Measurements from ENCODE around the gene CEP55. TPM values are rescaled to one million over a fixed set of nuclear protein-coding genes. Genes with fewer than 3 reads are reported as not detected.

Gene CEP55
- total and polyA plus RNA-seq, 9 of the 15 experiments (the other 6 are each of a cell fraction or from before 2014, with no cell fraction given): 4.4 to 32.5 (median 18.1) TPM

DNA sequence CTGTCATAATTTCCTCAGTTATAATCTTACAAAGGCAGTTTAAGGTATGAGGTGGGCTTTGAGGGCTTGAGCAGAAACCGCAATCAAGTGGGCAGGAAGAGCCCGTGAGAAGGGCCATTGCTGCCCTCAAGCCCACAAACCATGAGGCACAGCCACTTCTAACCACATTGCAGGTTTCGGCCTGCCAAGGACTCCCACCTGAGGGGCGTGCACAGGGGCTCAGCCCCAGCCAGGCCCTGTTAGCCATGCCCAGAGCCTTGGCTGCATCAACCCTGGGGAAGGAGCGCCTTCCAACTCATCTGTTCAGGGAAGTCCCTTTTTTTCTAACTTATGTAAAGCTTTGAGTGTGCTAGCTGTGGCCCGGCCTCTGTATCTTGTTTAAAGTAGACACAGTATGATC lies 64.1 kb downstream of the CEP55 start:
- no peak for DNase-seq (ENCODE audit: extremely low read depth in 1 of 4, low spot score in 3 of 4)
- TF ChIP-seq HCFC1 (IDR thresholded peaks at IDR 0.05; ENCODE audit: low read depth, low read length) (no peak), SRSF3 (IDR thresholded peaks at IDR 0.05; ENCODE audit: insufficient read depth, low read length) (no peak), FUS (optimal IDR thresholded peaks at IDR 0.05; ENCODE audit: low read depth, low read length) (no peak), NFE2 (IDR thresholded peaks at IDR 0.05; ENCODE audit: low read depth) (no peak), IRF1 (CRISPR knock-in tag; IDR thresholded peaks at IDR 0.05; ENCODE audit: borderline replicate concordance) (no peak), NFE2L1 (tag; IDR thresholded peaks at IDR 0.05; ENCODE audit: borderline replicate concordance, low read depth) (no peak), ZMIZ1 (IDR thresholded peaks at IDR 0.05; ENCODE audit: low read depth in 2 of 2, low read length in 2 of 2) (no peak), RBM34 (IDR thresholded peaks at IDR 0.05; ENCODE audit: borderline replicate concordance, insufficient read depth, low read length) (no peak), CCNT2 (IDR thresholded peaks at IDR 0.05; ENCODE audit: borderline replicate concordance, extremely low read depth, insufficient read length, low read depth, low read length) (no peak)
- Histone ChIP-seq H3K4me2 (ENCODE audit: insufficient read depth, low read length) (no peak overlapping the region), H3K4me3 (no peak overlapping the region), H3K9ac (ENCODE audit: insufficient read depth in 1 of 2, low read depth in 2 of 2, low read length in 2 of 2) (no peak overlapping the region), H3K9me1 (ENCODE audit: control insufficient read depth, insufficient read depth, low read length) (no peaks in the 10 kb centered on the region), H4K20me1 (replicated peaks; ENCODE audit: control insufficient read depth, insufficient read depth, low read length) (no peaks in the 10 kb centered on the region), H3K79me2 (ENCODE audit: control insufficient read depth, insufficient read depth, low read length) (no peaks in the 10 kb centered on the region), H3K9me3 (replicated peaks; ENCODE audit: control insufficient read depth, insufficient read depth, low read depth, low read length) (no peaks in the 10 kb centered on the region), H2AFZ (ENCODE audit: low read depth, low read length) (no peak overlapping the region), H3K27ac (ENCODE audit: extremely low read depth, low read depth, low read length) (no peak overlapping the region), H3K36me3 (ENCODE audit: control insufficient read depth, insufficient read depth, low read length) (no peaks in the 10 kb centered on the region), H3K27me3 (ENCODE audit: control insufficient read depth in 2 of 2, insufficient read depth in 2 of 2, low read length in 2 of 2) (peaks cover 2 to 27% of the 10 kb centered on the region in 2 experiments; a peak in 4 of 5 replicates), H3K4me1 (replicated peaks in 1 of 2; ENCODE audit: control insufficient read depth in 2 of 2, insufficient read depth in 2 of 2, low read length in 2 of 2) (no peaks in the 10 kb centered on the region; a peak in 1 of 5 replicates)
- no peak for FAIRE-seq
- no TSS peak for BruUV-seq (replicated peaks)
- POLR2A ChIA-PET: interaction anchor here (0.6 kb wide), 1 partner anchor 66 kb away, joined by 4 read pairs; no protein-coding TSS in a partner anchor
- ATAC-seq: no peak
- CTCF ChIA-PET (ENCODE audit: low intra/inter-chr PET ratio): no interaction called here
- intact Hi-C loops (cut with micrococcal nuclease) (no loop called here), in situ Hi-C loops (cut with MboI) (no loop called here)
- WGBS (ENCODE audit: insufficient coverage, low coverage, missing lambda C conversion rate): 11% methylated on average over 3 of the region's 6 CpGs

All from K562 (cell line).